HG02571 (cell line): Measurements from ENCODE around the gene LETM1.

Source experiments
- ATAC-seq: cut with Tn5 transposase; IDR thresholded peaks from one replicate; pipeline ENCODE4 v1.9.1; 2021; ENCODE audit warnings: mild to moderate bottlenecking, moderate library complexity; ENCODE audit not compliant: unreplicated experiment

Gene LETM1

GRCh38 chr4:1808851-1809753 lies 46.9 kb downstream of the LETM1 start:
- ATAC-seq = no peak

GRCh38 chr4:1808396-1808795 lies 47.6 kb downstream of the LETM1 start:
- no peak for ATAC-seq

GRCh38 chr4:1807332-1807777 lies 48.6 kb downstream of the LETM1 start:
- no peak for ATAC-seq

- ATAC-seq = no peak
Measured at GRCh38 chr4:1806596-1807331, 49.2 kb downstream of the LETM1 start.

- no peak for ATAC-seq
Measured at GRCh38 chr4:1806223-1806564, 49.8 kb downstream of the LETM1 start.

- no peak for ATAC-seq
Measured at GRCh38 chr4:1805493-1806222, 50.3 kb downstream of the LETM1 start.

- ATAC-seq = no peak
Measured at GRCh38 chr4:1804638-1805492, 51.1 kb downstream of the LETM1 start.

- no peak for ATAC-seq
Measured at GRCh38 chr4:1803523-1804423, 52.2 kb downstream of the LETM1 start.

- no peak for ATAC-seq
Measured at GRCh38 chr4:1802720-1803522, 53.0 kb downstream of the LETM1 start.

- no peak for ATAC-seq
Measured at GRCh38 chr4:1802151-1802715, 53.7 kb downstream of the LETM1 start.

GRCh38 chr4:1801286-1801958 lies 54.5 kb downstream of the LETM1 start:
- no peak for ATAC-seq

- no peak for ATAC-seq
Measured at GRCh38 chr4:1800805-1801204, 55.2 kb downstream of the LETM1 start.

GRCh38 chr4:1799387-1800375 lies 56.3 kb downstream of the LETM1 start:
- ATAC-seq = no peak

GRCh38 chr4:1798580-1799386 lies 57.2 kb downstream of the LETM1 start:
- ATAC-seq = no peak

- ATAC-seq = no peak
Measured at GRCh38 chr4:1797861-1798579, 57.9 kb downstream of the LETM1 start.
